Measurements from ENCODE around the gene CADPS. TPM values are rescaled to one million over a fixed set of nuclear protein-coding genes. Genes with fewer than 3 reads are reported as not detected.

CADPS gene
- total RNA-seq, 4 donors from 2014 or later = 1.0 to 8.1 (median 2.0) TPM

DNA sequence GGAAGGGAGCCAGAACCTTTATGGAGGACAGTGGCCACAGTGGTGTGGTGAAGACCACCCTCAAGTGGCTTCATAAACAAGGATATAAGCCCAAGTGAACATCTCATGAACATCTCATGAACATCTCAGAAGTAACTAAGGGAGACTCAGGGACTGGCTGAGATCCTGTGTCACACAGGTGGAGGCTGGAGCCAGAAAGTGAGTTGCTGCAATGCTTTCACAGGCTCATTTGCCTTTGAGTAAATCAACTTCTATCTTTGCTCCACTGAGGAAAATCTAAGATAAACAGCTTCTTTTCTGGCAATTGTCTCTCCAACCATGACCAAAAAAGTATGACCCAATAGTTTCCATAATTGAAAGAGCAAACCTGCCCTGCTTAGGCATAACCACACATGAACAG lies 152.9 kb downstream of the CADPS start:
- Histone ChIP-seq H3K9me3 (no peaks in the 10 kb centered on the region), H3K27me3 (no peaks in the 10 kb centered on the region)
- intact Hi-C loops (cut with DNase I) = no loop called here

DNA sequence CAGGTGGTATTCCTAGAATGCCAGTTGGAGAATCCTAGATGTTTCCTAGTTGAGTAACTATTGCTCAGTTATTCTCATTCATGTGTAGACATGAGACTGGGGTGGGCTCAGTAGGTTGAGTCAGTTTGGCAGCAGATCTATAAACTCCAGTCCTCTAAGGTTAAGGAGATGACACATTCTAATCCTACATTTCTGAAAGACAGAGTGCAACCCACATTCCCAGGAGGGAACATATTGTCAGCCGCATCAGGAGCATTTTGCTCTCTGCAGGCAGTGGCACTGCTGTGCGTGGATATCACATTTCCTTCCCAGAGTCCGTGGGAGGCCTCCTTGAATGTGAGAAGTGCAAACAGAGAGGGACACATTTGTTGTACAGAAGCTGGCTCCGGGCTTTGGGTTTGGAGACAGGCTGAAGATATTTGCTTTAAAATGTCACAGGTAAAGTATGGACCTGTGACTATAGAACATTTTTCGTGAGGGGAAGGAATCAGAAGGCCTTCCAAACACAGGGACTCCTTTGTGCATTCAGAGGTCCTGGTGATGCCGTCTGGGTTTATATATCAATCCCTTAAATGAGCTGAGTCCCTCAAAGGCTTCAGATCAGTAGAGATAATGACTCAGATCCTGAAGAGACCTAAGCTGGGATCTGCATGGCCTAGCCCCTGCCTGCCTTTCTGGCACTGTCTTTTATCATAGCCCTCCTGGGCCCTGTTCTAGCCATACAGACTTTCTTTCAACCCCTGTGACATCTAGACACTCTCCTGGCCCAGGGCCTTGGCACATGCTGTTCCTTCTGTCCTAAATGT lies 156.5 kb downstream of the CADPS start:
- Histone ChIP-seq H3K36me3 (no peaks in the 10 kb centered on the region), H3K27ac (replicated peaks in 1 of 4) (no peak overlapping the region), H3K9me3 (no peaks in the 10 kb centered on the region), H3K27me3 (no peaks in the 10 kb centered on the region), H3K4me3 (no peak overlapping the region), H3K4me1 (no peaks in the 10 kb centered on the region)
- 38% methylated on average over 6 of the region's 6 CpGs for WGBS
- no peak for DNase-seq (ENCODE audit: extremely low spot score)
- intact Hi-C loops (cut with DNase I) = no loop called here
- TF ChIP-seq CTCF (IDR thresholded peaks at IDR 0.05) (no peak), POLR2AphosphoS5 (IDR thresholded peaks at IDR 0.05) (no peak), EP300 (IDR thresholded peaks at IDR 0.05) (no peak), POLR2A (IDR thresholded peaks at IDR 0.05; ENCODE audit: low read depth) (no peak)

More for the DNA sequence above, 152.9 kb downstream of the CADPS start:
- no peak overlapping the region for H3K27ac ChIP-seq (replicated peaks in 1 of 4)
- H3K4me3 ChIP-seq = no peak overlapping the region
- DNase-seq (ENCODE audit: extremely low spot score) = no peak
- H3K4me1 ChIP-seq = no peaks in the 10 kb centered on the region
- H3K36me3 ChIP-seq = no peaks in the 10 kb centered on the region
- TF ChIP-seq EP300 (IDR thresholded peaks at IDR 0.05) (no peak), POLR2A (IDR thresholded peaks at IDR 0.05; ENCODE audit: low read depth) (no peak), POLR2AphosphoS5 (IDR thresholded peaks at IDR 0.05) (no peak)

GRCh38 chr3:62718011-62718410 lies 157.2 kb downstream of the CADPS start:
- 92% methylated on average over 1 of the region's 1 CpG for WGBS
- intact Hi-C loops (cut with DNase I) = no loop called here
- no peaks in the 10 kb centered on the region for H3K9me3 ChIP-seq
- H3K27me3 ChIP-seq = no peaks in the 10 kb centered on the region
- H3K27ac ChIP-seq (replicated peaks in 1 of 4) = no peak overlapping the region
- no peaks in the 10 kb centered on the region for H3K4me1 ChIP-seq
- H3K36me3 ChIP-seq = no peaks in the 10 kb centered on the region
- no peak for DNase-seq (ENCODE audit: extremely low spot score)
- TF ChIP-seq POLR2A (IDR thresholded peaks at IDR 0.05; ENCODE audit: low read depth) (no peak), CTCF (IDR thresholded peaks at IDR 0.05) (no peak), EP300 (IDR thresholded peaks at IDR 0.05) (no peak), POLR2AphosphoS5 (IDR thresholded peaks at IDR 0.05) (no peak)
- H3K4me3 ChIP-seq = no peak overlapping the region

DNA sequence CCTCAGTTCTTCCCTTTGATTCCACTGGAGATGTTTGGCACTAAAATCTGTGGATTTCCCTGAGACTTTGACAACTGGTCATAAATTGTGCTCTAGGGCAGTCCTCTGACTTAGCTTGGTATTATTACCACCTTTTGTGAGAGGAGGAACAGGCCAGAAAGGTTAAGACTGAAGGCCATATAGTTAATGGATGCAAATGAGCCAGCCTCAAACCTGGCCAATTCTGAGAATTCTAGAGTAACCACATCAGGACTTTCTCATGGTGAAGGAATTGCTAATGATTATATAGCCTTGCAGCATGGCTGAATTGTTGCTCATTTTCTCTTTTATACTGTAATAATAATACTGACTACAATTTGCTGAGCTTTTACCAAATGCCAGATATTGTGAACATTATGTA lies 162.5 kb downstream of the CADPS start:
- Histone ChIP-seq H3K4me1 (no peaks in the 10 kb centered on the region), H3K4me3 (no peak overlapping the region), H3K36me3 (no peaks in the 10 kb centered on the region), H3K9me3 (no peaks in the 10 kb centered on the region), H3K27ac (replicated peaks in 1 of 4) (no peak overlapping the region), H3K27me3 (no peaks in the 10 kb centered on the region)
- DNase-seq (ENCODE audit: extremely low spot score) = no peak
- no peak for TF ChIP-seq POLR2AphosphoS5 (IDR thresholded peaks at IDR 0.05)
- no peak for TF ChIP-seq POLR2A (IDR thresholded peaks at IDR 0.05; ENCODE audit: low read depth)
- no peak for TF ChIP-seq CTCF (IDR thresholded peaks at IDR 0.05)
- TF ChIP-seq EP300 (IDR thresholded peaks at IDR 0.05) = no peak
- intact Hi-C loops (cut with DNase I) = no loop called here

DNA sequence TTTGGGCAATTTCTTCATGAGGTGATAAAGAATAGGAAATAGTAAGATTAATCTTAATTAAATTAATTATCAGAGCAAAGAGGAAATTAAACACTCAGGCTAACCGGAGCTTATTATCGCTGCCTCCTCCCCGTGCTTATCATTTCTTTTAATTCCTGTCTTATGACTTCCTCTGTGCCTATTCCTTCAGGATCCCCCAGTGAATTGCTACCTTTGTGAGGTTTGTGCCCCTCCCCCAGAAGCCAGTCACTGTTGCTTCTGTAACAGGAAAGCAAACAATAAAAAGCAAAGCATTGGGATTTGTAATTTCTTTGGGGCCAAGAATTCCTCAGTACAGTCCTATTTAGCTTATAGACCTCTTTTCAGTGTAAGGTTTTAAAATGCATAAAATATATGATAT lies 164.5 kb downstream of the CADPS start:
- no peak for DNase-seq (ENCODE audit: extremely low spot score)
- 75% methylated on average over 3 of the region's 3 CpGs for WGBS
- no peak overlapping the region for H3K27ac ChIP-seq (replicated peaks in 1 of 4)
- TF ChIP-seq POLR2AphosphoS5 (IDR thresholded peaks at IDR 0.05) (no peak), POLR2A (IDR thresholded peaks at IDR 0.05; ENCODE audit: low read depth) (no peak), EP300 (IDR thresholded peaks at IDR 0.05) (no peak), CTCF (IDR thresholded peaks at IDR 0.05) (no peak)
- no peaks in the 10 kb centered on the region for H3K27me3 ChIP-seq
- intact Hi-C loops (cut with DNase I) = no loop called here
- no peak overlapping the region for H3K4me3 ChIP-seq
- no peaks in the 10 kb centered on the region for H3K4me1 ChIP-seq
- H3K36me3 ChIP-seq = no peaks in the 10 kb centered on the region
- no peaks in the 10 kb centered on the region for H3K9me3 ChIP-seq
